ENCODE results near the gene SPAG4.

DNA sequence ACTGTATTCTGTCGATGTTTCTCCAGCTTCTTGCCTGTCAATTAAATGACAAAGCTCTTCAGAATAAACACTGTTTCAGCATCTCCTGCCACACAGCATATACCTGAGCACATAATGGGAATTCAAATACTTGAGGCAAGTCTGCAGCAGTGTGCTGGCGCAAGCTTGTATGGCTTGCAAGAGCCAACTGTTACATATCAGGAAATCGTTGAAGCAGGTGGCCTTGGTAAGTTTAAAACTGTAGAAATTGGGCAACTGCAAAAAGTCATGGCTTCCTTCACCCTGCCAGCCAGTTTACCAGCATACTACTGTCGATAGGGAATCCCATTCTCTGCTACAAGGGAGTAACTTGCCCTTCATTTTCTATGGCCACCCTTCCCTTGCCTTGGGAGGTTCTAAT is 26.1 kb downstream of the SPAG4 start:
- no peak for TF ChIP-seq POLR2AphosphoS5 (IDR thresholded peaks at IDR 0.05)
- TF ChIP-seq, protein P1, sequence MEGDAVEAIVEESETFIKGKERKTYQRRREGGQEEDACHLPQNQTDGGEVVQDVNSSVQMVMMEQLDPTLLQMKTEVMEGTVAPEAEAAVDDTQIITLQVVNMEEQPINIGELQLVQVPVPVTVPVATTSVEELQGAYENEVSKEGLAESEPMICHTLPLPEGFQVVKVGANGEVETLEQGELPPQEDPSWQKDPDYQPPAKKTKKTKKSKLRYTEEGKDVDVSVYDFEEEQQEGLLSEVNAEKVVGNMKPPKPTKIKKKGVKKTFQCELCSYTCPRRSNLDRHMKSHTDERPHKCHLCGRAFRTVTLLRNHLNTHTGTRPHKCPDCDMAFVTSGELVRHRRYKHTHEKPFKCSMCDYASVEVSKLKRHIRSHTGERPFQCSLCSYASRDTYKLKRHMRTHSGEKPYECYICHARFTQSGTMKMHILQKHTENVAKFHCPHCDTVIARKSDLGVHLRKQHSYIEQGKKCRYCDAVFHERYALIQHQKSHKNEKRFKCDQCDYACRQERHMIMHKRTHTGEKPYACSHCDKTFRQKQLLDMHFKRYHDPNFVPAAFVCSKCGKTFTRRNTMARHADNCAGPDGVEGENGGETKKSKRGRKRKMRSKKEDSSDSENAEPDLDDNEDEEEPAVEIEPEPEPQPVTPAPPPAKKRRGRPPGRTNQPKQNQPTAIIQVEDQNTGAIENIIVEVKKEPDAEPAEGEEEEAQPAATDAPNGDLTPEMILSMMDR (IDR thresholded peaks at IDR 0.05; ENCODE audit: poor library complexity, severe bottlenecking) = no peak
